HG03558 (cell line): ENCODE results near the gene CERKL.

Source experiments
- ATAC-seq: cut with Tn5 transposase; IDR thresholded peaks from one replicate; pipeline ENCODE4 v1.9.1; 2021; ENCODE audit warnings: moderate number of reproducible peaks; ENCODE audit not compliant: unreplicated experiment; ENCODE audit errors: extremely low read depth

CERKL gene

GRCh38 chr2:181679544-181679979 lies 22.7 kb upstream of the CERKL start:
- ATAC-seq, result no peak

GRCh38 chr2:181678861-181679543 lies 22.1 kb upstream of the CERKL start:
- ATAC-seq, result no peak

GRCh38 chr2:181677912-181678586 lies 21.1 kb upstream of the CERKL start:
- peak; percentile 41 for ATAC-seq

- ATAC-seq, result no peak
These were observed 18.3 kb upstream of the CERKL start for GRCh38 chr2:181675254-181675653.

GRCh38 chr2:181674461-181674860 lies 17.6 kb upstream of the CERKL start:
- no peak for ATAC-seq

- peak; percentile 3 for ATAC-seq
These were observed 16.3 kb upstream of the CERKL start for GRCh38 chr2:181673173-181673572.

GRCh38 chr2:181672255-181673008 lies 15.5 kb upstream of the CERKL start:
- ATAC-seq, result peak; percentile 61

- ATAC-seq, result no peak
These were observed 13.7 kb upstream of the CERKL start for GRCh38 chr2:181670632-181671031.

- no peak for ATAC-seq
These were observed 10.3 kb upstream of the CERKL start for GRCh38 chr2:181667234-181667633.

- ATAC-seq, result no peak
These were observed 5.4 kb upstream of the CERKL start for GRCh38 chr2:181662287-181662686.

GRCh38 chr2:181660181-181660580 lies 3.3 kb upstream of the CERKL start:
- ATAC-seq, result no peak

- ATAC-seq, result no peak
These were observed 1.5 kb upstream of the CERKL start for GRCh38 chr2:181658444-181658843.

- no peak for ATAC-seq
These were observed 474 bp upstream of the CERKL start for GRCh38 chr2:181657379-181657778.

GRCh38 chr2:181655519-181655918 lies 1.4 kb downstream of the CERKL start:
- ATAC-seq, result no peak

GRCh38 chr2:181649436-181649979 lies 7.4 kb downstream of the CERKL start:
- no peak for ATAC-seq

- ATAC-seq, result no peak
These were observed 8.3 kb downstream of the CERKL start for GRCh38 chr2:181648478-181649155.

GRCh38 chr2:181646415-181646987 lies 10.4 kb downstream of the CERKL start:
- no peak for ATAC-seq

- no peak for ATAC-seq
These were observed 13.8 kb downstream of the CERKL start for GRCh38 chr2:181643151-181643550.

GRCh38 chr2:181642086-181642485 lies 14.8 kb downstream of the CERKL start:
- no peak for ATAC-seq

GRCh38 chr2:181639686-181640085 lies 17.2 kb downstream of the CERKL start:
- ATAC-seq, result no peak
